ENCODE results near the gene RPS6KA2. TPM values are rescaled to one million over a fixed set of nuclear protein-coding genes. Genes with fewer than 3 reads are reported as not detected.

Gene RPS6KA2
- total RNA-seq, 1 experiment from 2014 or later: 12.3 TPM

GRCh38 chr6:166485651-166486535 is 141.2 kb downstream of the RPS6KA2 start:
- no peaks in the 10 kb centered on the region for H4K20me1 ChIP-seq (ENCODE audit: control insufficient read depth, insufficient read depth, insufficient read length)
- no peak overlapping the region for H2BK120ac ChIP-seq (ENCODE audit: low read depth, low read length, poor library complexity, severe bottlenecking)
- no peak overlapping the region for H3K4ac ChIP-seq (ENCODE audit: low read depth, low read length)
- DNase-seq: no peak
- no peak overlapping the region for H4K8ac ChIP-seq (replicated peaks; ENCODE audit: insufficient read length, low read depth, low read length)
- no peak overlapping the region for H2AFZ ChIP-seq (ENCODE audit: low read length)
- no CpG with 5 or more reads among the region's 20 CpGs for WGBS (ENCODE audit: extremely low coverage, insufficient read length, low lambda C conversion rate)
- H2BK5ac ChIP-seq (ENCODE audit: insufficient read length, low read length): no peak overlapping the region
- no peaks in the 10 kb centered on the region for H3K79me2 ChIP-seq (ENCODE audit: insufficient read depth, low read length)
- Mint-ChIP-seq H3K4me1 (peaks cover 23 to 29% of the 10 kb centered on the region in 2 experiments), H3K27ac (0 out of 7 replicates have a peak overlapping the region, but pooled peaks of 1 of the 3 experiments have one; percentile 59), H3K36me3 (ENCODE audit: insufficient read depth in 1 of 3, low read depth in 3 of 3) (peaks cover 12 to 23% (median 14%) of the 10 kb centered on the region in 3 experiments), H3K9me3 (no peaks in the 10 kb centered on the region), H3K27me3 (ENCODE audit: low read depth) (no peaks in the 10 kb centered on the region), H3K4me3 (no peak overlapping the region)
- H2BK15ac ChIP-seq (ENCODE audit: low read depth, low read length): no peak overlapping the region
- no peak overlapping the region for H3K27ac ChIP-seq (ENCODE audit: insufficient read length, low read depth, low read length)
- H3K23me2 ChIP-seq (ENCODE audit: insufficient read length, low read depth, low read length, poor library complexity, severe bottlenecking): no peaks in the 10 kb centered on the region
- no peak overlapping the region for H3K9ac ChIP-seq (ENCODE audit: extremely low read depth, insufficient read length, low read length)
- no peak overlapping the region for H3K18ac ChIP-seq (ENCODE audit: insufficient read length, low read depth, low read length)
- H4K5ac ChIP-seq (ENCODE audit: insufficient read length, low read depth, low read length): no peak overlapping the region
- H2AK5ac ChIP-seq (ENCODE audit: insufficient read length, low read length): no peak overlapping the region
- peak; percentile 28; the same call in 1 of the 3 replicates for TF ChIP-seq CTCF (conservative IDR thresholded peaks at IDR 0.05)
- no peak overlapping the region for H2BK20ac ChIP-seq (ENCODE audit: low read depth, low read length, poor library complexity, severe bottlenecking)
- no peak overlapping the region for H2BK12ac ChIP-seq (ENCODE audit: insufficient read length, low read depth, low read length)
- no peak overlapping the region for H3K14ac ChIP-seq (ENCODE audit: insufficient read depth, low read length)
- H3K9me3 ChIP-seq (ENCODE audit: control insufficient read depth, low read depth, low read length): no peaks in the 10 kb centered on the region
- H3K79me1 ChIP-seq (ENCODE audit: insufficient read depth, low read depth, low read length, poor library complexity, severe bottlenecking): no peaks in the 10 kb centered on the region
- H3K27me3 ChIP-seq (ENCODE audit: insufficient read depth, low read length): no peaks in the 10 kb centered on the region
- H3T11ph ChIP-seq (ENCODE audit: low read length): no peak overlapping the region
- no peak overlapping the region for H3K23ac ChIP-seq (ENCODE audit: insufficient read length, low read depth, low read length)
- no peak overlapping the region for H3K56ac ChIP-seq (ENCODE audit: insufficient read length, low read depth, low read length)
- H4K91ac ChIP-seq (ENCODE audit: insufficient read length, low read depth, low read length): no peak overlapping the region
- H3K4me1 ChIP-seq (ENCODE audit: insufficient read depth, low read length): peaks cover 8% of the 10 kb centered on the region
- H3K4me2 ChIP-seq (ENCODE audit: insufficient read depth, insufficient read length, low read length): no peak overlapping the region
